Activated T-cell treated with anti-CD3 and anti-CD28 coated beads, Interleukin-2, amount 50 U/mL, for 72 hours (primary cell): Measurements from ENCODE around the gene LILRA2. TPM values are rescaled to one million over a fixed set of nuclear protein-coding genes. Genes with fewer than 3 reads are reported as not detected.
"Not testable (repeated sequence)": the region's sequence is repeated elsewhere in the genome, so short reads cannot be mapped to it uniquely, and the experiment has no call there.

ENCODE experiments used
- ATAC-seq, 2 donors: fragments of 150-1000 bp; cut with Tn5 transposase; replicated peaks in 1 of 2; 2 replicates each; pipeline ENCODE4 v1.10.0; 2021; ENCODE audit warnings: moderate library complexity in 2 of 2, mild to moderate bottlenecking in 1 of 2
- DNase-seq, 2 donors: peaks; one replicate each; pipeline ENCODE4 v3.0.0; 2021 to 2022; ENCODE audit warnings: mixed read lengths in 1 of 2
- H3K27ac Mint-ChIP-seq: one replicate; pipeline ENCODE4 v1.8.0; 2022; ENCODE audit warnings: mild to moderate bottlenecking, moderate library complexity, mixed read lengths
- H3K27me3 Mint-ChIP-seq: one replicate; pipeline ENCODE4 v1.8.0; 2022; ENCODE audit warnings: low read depth, mixed read lengths
- H3K36me3 Mint-ChIP-seq, 2 donors: one replicate each; pipeline ENCODE4 v1.8.0; 2022; ENCODE audit warnings: mixed read lengths in 2 of 2, mild to moderate bottlenecking in 1 of 2; ENCODE audit not compliant: insufficient read depth in 2 of 2
- H3K4me1 Mint-ChIP-seq: one replicate; pipeline ENCODE4 v1.8.0; 2022; ENCODE audit warnings: low read depth, mixed read lengths
- H3K4me3 Mint-ChIP-seq, 2 donors: one replicate each; pipeline ENCODE4 v1.8.0; 2022; ENCODE audit warnings: mild to moderate bottlenecking in 2 of 2, mixed read lengths in 2 of 2, moderate library complexity in 2 of 2
- H3K9me3 Mint-ChIP-seq, 2 donors: one replicate each; pipeline ENCODE4 v1.8.0; 2022; ENCODE audit warnings: mixed read lengths in 2 of 2
- total RNA-seq, 2 donors: library from RNA; stranded (reverse); gene quantifications; one replicate each; pipeline ENCODE4 v1.2.3, GENCODE V29; 2022

Gene LILRA2
- total RNA-seq, 2 donors from 2014 or later, result not detected

GRCh38 chr19:54606230-54606629 is 32.6 kb downstream of the LILRA2 start:
- no peak for ATAC-seq
- no peak for DNase-seq
- no peak overlapping the region for H3K4me3 Mint-ChIP-seq
- peaks cover 10% of the 10 kb centered on the region for H3K27me3 Mint-ChIP-seq
- no peak overlapping the region for H3K27ac Mint-ChIP-seq
- peaks cover 2 to 3% of the 10 kb centered on the region in 2 donors for H3K36me3 Mint-ChIP-seq
- peaks cover 0 to 3% of the 10 kb centered on the region in 2 donors for H3K9me3 Mint-ChIP-seq
- no peaks in the 10 kb centered on the region for H3K4me1 Mint-ChIP-seq

- ATAC-seq, result peak; percentile 24 to 45
- no peaks in the 10 kb centered on the region for H3K4me1 Mint-ChIP-seq
- no peak overlapping the region for H3K4me3 Mint-ChIP-seq
- no peak for DNase-seq
- H3K36me3 Mint-ChIP-seq, result peaks cover 2 to 3% of the 10 kb centered on the region in 2 donors
- no peak overlapping the region for H3K27ac Mint-ChIP-seq
- peaks cover 6% of the 10 kb centered on the region for H3K27me3 Mint-ChIP-seq
- H3K9me3 Mint-ChIP-seq, result peaks cover 0 to 3% of the 10 kb centered on the region in 2 donors
Measured at GRCh38 chr19:54606891-54607784, 33.5 kb downstream of the LILRA2 start.

GRCh38 chr19:54607785-54608150 is 34.2 kb downstream of the LILRA2 start:
- DNase-seq, result no peak
- H3K4me1 Mint-ChIP-seq, result no peaks in the 10 kb centered on the region
- ATAC-seq, result no peak
- peaks cover 0 to 3% of the 10 kb centered on the region in 2 donors for H3K9me3 Mint-ChIP-seq
- no peak overlapping the region for H3K4me3 Mint-ChIP-seq
- peaks cover 2 to 3% of the 10 kb centered on the region in 2 donors for H3K36me3 Mint-ChIP-seq
- H3K27me3 Mint-ChIP-seq, result peaks cover 6% of the 10 kb centered on the region
- H3K27ac Mint-ChIP-seq, result no peak overlapping the region

- Mint-ChIP-seq H3K27me3 (peaks cover 6% of the 10 kb centered on the region), H3K27ac (no peak overlapping the region), H3K4me3 (no peak overlapping the region), H3K36me3 (peaks cover 2 to 3% of the 10 kb centered on the region in 2 donors), H3K9me3 (peaks cover 0 to 3% of the 10 kb centered on the region in 2 donors), H3K4me1 (no peaks in the 10 kb centered on the region)
- no peak for DNase-seq
- no peak for ATAC-seq
Measured at GRCh38 chr19:54608205-54608604, 34.6 kb downstream of the LILRA2 start.

- H3K4me3 Mint-ChIP-seq, result no peak overlapping the region
- H3K27ac Mint-ChIP-seq, result no peak overlapping the region
- peaks cover 8% of the 10 kb centered on the region for H3K27me3 Mint-ChIP-seq
- ATAC-seq, result no peak
- no peaks in the 10 kb centered on the region for H3K4me1 Mint-ChIP-seq
- peaks cover 2 to 3% of the 10 kb centered on the region in 2 donors for H3K36me3 Mint-ChIP-seq
- H3K9me3 Mint-ChIP-seq, result peaks cover 0 to 3% of the 10 kb centered on the region in 2 donors
- DNase-seq, result no peak
Measured at GRCh38 chr19:54608792-54609191, 35.2 kb downstream of the LILRA2 start.

GRCh38 chr19:54609356-54609791 is 35.8 kb downstream of the LILRA2 start:
- ATAC-seq (no peak), DNase-seq (no peak)

GRCh38 chr19:54612428-54612827 is 38.8 kb downstream of the LILRA2 start:
- H3K27me3 Mint-ChIP-seq, result peaks cover 25% of the 10 kb centered on the region
- DNase-seq (no peak), ATAC-seq (no peak)
- H3K27ac Mint-ChIP-seq, result no peak overlapping the region
- peaks cover 2% of the 10 kb centered on the region in 2 donors for H3K9me3 Mint-ChIP-seq
- H3K4me3 Mint-ChIP-seq, result no peak overlapping the region
- H3K4me1 Mint-ChIP-seq, result no peaks in the 10 kb centered on the region
- peaks cover 0 to 4% of the 10 kb centered on the region in 2 donors for H3K36me3 Mint-ChIP-seq

More at GRCh38 chr19:54609356-54609791, 35.8 kb downstream of the LILRA2 start:
- H3K27me3 Mint-ChIP-seq, result peaks cover 14% of the 10 kb centered on the region
- peaks cover 0 to 3% of the 10 kb centered on the region in 2 donors for H3K9me3 Mint-ChIP-seq
- H3K27ac Mint-ChIP-seq, result no peak overlapping the region
- no peaks in the 10 kb centered on the region for H3K4me1 Mint-ChIP-seq
- H3K36me3 Mint-ChIP-seq, result peaks cover 2 to 3% of the 10 kb centered on the region in 2 donors
- no peak overlapping the region for H3K4me3 Mint-ChIP-seq

GRCh38 chr19:54614726-54615125 is 41.1 kb downstream of the LILRA2 start:
- Mint-ChIP-seq H3K4me1 (no peaks in the 10 kb centered on the region), H3K27me3 (peaks cover 22% of the 10 kb centered on the region), H3K27ac (no peak overlapping the region), H3K4me3 (no peak overlapping the region), H3K36me3 (peaks cover 0 to 2% of the 10 kb centered on the region in 2 donors), H3K9me3 (peaks cover 2% of the 10 kb centered on the region in 2 donors)
- no peak for DNase-seq
- ATAC-seq, result no peak

GRCh38 chr19:54616057-54616456 is 42.5 kb downstream of the LILRA2 start:
- Mint-ChIP-seq H3K4me1 (no peaks in the 10 kb centered on the region), H3K27ac (no peak overlapping the region)
- no peak for ATAC-seq

GRCh38 chr19:54616821-54617560 is 43.4 kb downstream of the LILRA2 start:
- Mint-ChIP-seq H3K4me3 (peak overlapping the region; percentile 19 to 67), H3K36me3 (peaks cover 0 to 2% of the 10 kb centered on the region in 2 donors), H3K9me3 (peaks cover 2% of the 10 kb centered on the region in 2 donors), H3K27ac (peak overlapping the region; percentile 89), H3K27me3 (peaks cover 25% of the 10 kb centered on the region), H3K4me1 (no peaks in the 10 kb centered on the region)
- ATAC-seq (peak in 1 of 2 donors; percentile 44), DNase-seq (peak in 1 of 2 donors; percentile 8)

More at GRCh38 chr19:54616057-54616456, 42.5 kb downstream of the LILRA2 start:
- peaks cover 2% of the 10 kb centered on the region in 2 donors for H3K9me3 Mint-ChIP-seq
- H3K27me3 Mint-ChIP-seq, result peaks cover 19% of the 10 kb centered on the region
- H3K36me3 Mint-ChIP-seq, result peaks cover 0 to 2% of the 10 kb centered on the region in 2 donors
- H3K4me3 Mint-ChIP-seq, result no peak overlapping the region
- no peak for DNase-seq

GRCh38 chr19:54620464-54620863 is 46.9 kb downstream of the LILRA2 start:
- no peak for ATAC-seq
- no peak overlapping the region for H3K4me3 Mint-ChIP-seq
- H3K4me1 Mint-ChIP-seq, result no peaks in the 10 kb centered on the region
- peaks cover 0 to 2% of the 10 kb centered on the region in 2 donors for H3K9me3 Mint-ChIP-seq
- peaks cover 28% of the 10 kb centered on the region for H3K27me3 Mint-ChIP-seq
- peaks cover 0 to 2% of the 10 kb centered on the region in 2 donors for H3K36me3 Mint-ChIP-seq
- no peak for DNase-seq
- H3K27ac Mint-ChIP-seq, result no peak overlapping the region

GRCh38 chr19:54622431-54622830 is 48.8 kb downstream of the LILRA2 start:
- Mint-ChIP-seq H3K27ac (peak overlapping the region; percentile 2), H3K4me1 (no peaks in the 10 kb centered on the region), H3K27me3 (peaks cover 26% of the 10 kb centered on the region), H3K9me3 (peaks cover 0 to 2% of the 10 kb centered on the region in 2 donors), H3K4me3 (peak overlapping the region in 1 of 2 donors; percentile 17), H3K36me3 (no peaks in the 10 kb centered on the region)
- DNase-seq, result no peak
- no peak for ATAC-seq

GRCh38 chr19:54624234-54624633 is 50.6 kb downstream of the LILRA2 start:
- Mint-ChIP-seq H3K27me3 (peaks cover 26% of the 10 kb centered on the region), H3K4me3 (peak overlapping the region in 1 of 2 donors; percentile 10)
- H3K36me3 Mint-ChIP-seq, H3K4me1 Mint-ChIP-seq, H3K27ac Mint-ChIP-seq, DNase-seq, H3K9me3 Mint-ChIP-seq, ATAC-seq: not testable (repeated sequence)
